Measurements from ENCODE around the gene PRG3. TPM values are rescaled to one million over a fixed set of nuclear protein-coding genes. Genes with fewer than 3 reads are reported as not detected.

Gene PRG3
- total RNA-seq, 1 experiment from 2014 or later: not detected

Other genes starting within 250 kb of the PRG3 start
- gene LRRC55, start 199.2 kb downstream of the PRG3 start, total RNA-seq (2014; rRNA removed; shearing (Covaris generic)): not detected in 2 replicates
- not detected in 2 replicates for gene APLNR, start 143.9 kb downstream of the PRG3 start, total RNA-seq (2014; rRNA removed; shearing (Covaris generic))
- 27.1 and 32.1 TPM in 2 replicates for gene TNKS1BP1, start 56.2 kb downstream of the PRG3 start, total RNA-seq (2014; rRNA removed; shearing (Covaris generic))
- 133 and 186 TPM in 2 replicates for gene SSRP1, start 45.3 kb downstream of the PRG3 start, total RNA-seq (2014; rRNA removed; shearing (Covaris generic))
- not detected in 2 replicates for gene P2RX3, start 42.8 kb downstream of the PRG3 start, total RNA-seq (2014; rRNA removed; shearing (Covaris generic))
- gene PRG2, start 9.5 kb upstream of the PRG3 start, total RNA-seq (2014; rRNA removed; shearing (Covaris generic)): not detected in 2 replicates
- 49.5 and 62.2 TPM in 2 replicates for gene SLC43A3, start 46.0 kb upstream of the PRG3 start, total RNA-seq (2014; rRNA removed; shearing (Covaris generic))
- not detected in 2 replicates for gene RTN4RL2, start 79.4 kb upstream of the PRG3 start, total RNA-seq (2014; rRNA removed; shearing (Covaris generic))
- 6.0 and 6.4 TPM in 2 replicates for gene SLC43A1, start 134.6 kb upstream of the PRG3 start, total RNA-seq (2014; rRNA removed; shearing (Covaris generic))
- 105 and 157 TPM in 2 replicates for gene TIMM10, start 149.6 kb upstream of the PRG3 start, total RNA-seq (2014; rRNA removed; shearing (Covaris generic))
- not detected in 2 replicates for gene SMTNL1, start 156.4 kb upstream of the PRG3 start, total RNA-seq (2014; rRNA removed; shearing (Covaris generic))
- 8.6 and 17.3 TPM in 2 replicates for gene UBE2L6, start 186.5 kb upstream of the PRG3 start, total RNA-seq (2014; rRNA removed; shearing (Covaris generic))
- not detected in 2 replicates for gene SERPING1, start 216.5 kb upstream of the PRG3 start, total RNA-seq (2014; rRNA removed; shearing (Covaris generic))

All from SJSA1 (cell line).